ENCODE data around the gene UBAC2. TPM values are rescaled to one million over a fixed set of nuclear protein-coding genes. Genes with fewer than 3 reads are reported as not detected.

UBAC2 gene
- total RNA-seq, 1 experiment from 2014 or later = 115 TPM

DNA sequence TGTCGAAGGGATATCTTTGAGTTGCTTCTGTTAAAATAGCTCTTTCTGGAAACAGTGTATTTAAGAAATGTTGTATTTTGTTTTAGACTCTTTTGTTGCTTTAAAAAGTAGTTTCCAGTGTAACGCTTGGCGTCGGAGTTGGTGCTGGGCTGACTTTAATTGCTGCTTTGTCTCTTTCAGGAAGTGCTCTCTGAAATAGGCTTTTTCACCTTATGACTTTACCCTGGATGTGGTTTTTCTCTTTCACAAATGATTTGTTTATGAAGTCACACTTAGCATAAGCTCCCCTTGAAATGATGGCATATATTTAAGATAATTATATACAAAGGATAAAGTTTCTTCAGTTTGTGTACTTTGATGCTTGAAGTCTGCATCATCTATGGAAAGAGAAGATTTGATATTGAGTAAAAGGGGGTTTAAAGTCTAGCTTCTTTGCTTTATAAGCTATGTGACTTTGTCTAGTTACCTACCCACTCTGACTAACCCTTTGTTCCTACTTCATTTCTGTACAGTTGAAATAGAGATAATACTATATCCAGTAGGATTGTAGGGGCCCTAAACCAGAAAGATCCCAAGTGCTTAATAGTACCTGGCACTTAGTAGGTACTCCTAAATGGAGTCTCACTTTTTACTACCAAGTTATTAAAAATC lies 57.7 kb downstream of the UBAC2 start, which contains the start of gene GPR18:
TSS of gene GPR18 (minus strand) at position 170 of the 651 bp plus-strand sequence. CDS start 2,507 bp downstream, outside the sequence.
- no peak for DNase-seq (ENCODE audit: low read depth)
- in situ Hi-C loops (cut with HindIII; ENCODE audit: low pct_unique_long_range_greater_than_20kb, low sequenced_read_pairs) = no loop called here

DNA sequence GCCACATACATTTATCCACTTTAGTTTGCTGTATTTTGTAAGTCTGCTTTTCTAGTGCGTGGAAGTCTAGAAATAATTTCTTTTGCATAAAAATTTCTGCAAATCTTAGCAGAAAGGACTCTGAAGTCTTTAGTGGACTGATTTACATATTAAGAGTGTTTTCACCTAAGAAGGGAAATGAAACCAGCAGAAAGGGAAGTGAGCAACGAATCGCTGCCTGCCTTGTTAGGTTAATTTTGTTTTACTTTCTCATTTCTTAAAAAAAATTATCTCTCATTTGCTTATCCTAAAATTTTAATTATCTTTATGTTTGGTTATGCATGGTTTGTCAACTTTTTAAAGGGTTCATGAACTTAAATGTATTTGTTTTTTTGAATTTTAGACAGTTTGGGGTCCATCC lies 58.3 kb downstream of the UBAC2 start:
- in situ Hi-C loops (cut with HindIII; ENCODE audit: low pct_unique_long_range_greater_than_20kb, low sequenced_read_pairs) = no loop called here
- DNase-seq (ENCODE audit: low read depth) = no peak

DNA sequence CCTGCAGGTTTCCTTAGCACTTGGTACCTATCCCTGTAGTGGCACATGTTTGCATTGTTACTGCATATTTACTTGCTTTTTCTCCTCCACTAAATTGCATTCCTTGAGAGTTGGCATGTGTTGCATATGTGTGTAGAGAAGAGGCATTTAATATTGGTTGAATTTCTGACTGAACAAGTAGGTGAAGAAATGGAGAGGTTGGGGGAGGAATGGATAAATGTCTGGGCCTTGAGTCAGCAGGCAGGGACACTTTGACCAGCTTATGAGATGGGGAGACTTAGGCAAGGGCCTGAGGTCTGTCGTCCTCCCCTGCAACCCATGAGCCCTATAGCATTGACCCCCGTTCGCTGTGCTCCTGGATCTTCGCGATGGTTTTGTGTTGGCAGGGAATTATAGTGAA lies 59.6 kb downstream of the UBAC2 start:
- DNase-seq (ENCODE audit: low read depth) = no peak
- in situ Hi-C loops (cut with HindIII; ENCODE audit: low pct_unique_long_range_greater_than_20kb, low sequenced_read_pairs) = no loop called here

DNA sequence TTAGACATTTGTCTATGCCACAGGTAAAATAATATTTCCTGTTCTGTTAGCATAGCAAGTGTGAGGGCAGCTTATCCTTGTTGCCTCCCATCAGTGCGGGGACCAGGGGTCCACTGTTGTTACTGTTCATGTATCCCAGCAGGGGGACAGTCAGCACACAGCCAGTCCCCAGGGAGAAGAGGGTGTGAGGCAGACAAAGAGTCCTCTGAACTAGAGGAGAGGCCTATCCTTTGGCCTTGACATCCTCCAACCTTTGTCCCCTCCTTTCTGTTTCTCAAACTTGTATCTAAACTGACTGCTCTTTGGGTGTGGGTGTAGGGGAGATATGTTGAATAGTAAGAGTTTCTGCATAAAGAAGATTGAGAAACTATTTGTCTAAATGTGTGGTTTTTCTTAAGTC lies 60.4 kb downstream of the UBAC2 start:
- DNase-seq (ENCODE audit: low read depth) = no peak

DNA sequence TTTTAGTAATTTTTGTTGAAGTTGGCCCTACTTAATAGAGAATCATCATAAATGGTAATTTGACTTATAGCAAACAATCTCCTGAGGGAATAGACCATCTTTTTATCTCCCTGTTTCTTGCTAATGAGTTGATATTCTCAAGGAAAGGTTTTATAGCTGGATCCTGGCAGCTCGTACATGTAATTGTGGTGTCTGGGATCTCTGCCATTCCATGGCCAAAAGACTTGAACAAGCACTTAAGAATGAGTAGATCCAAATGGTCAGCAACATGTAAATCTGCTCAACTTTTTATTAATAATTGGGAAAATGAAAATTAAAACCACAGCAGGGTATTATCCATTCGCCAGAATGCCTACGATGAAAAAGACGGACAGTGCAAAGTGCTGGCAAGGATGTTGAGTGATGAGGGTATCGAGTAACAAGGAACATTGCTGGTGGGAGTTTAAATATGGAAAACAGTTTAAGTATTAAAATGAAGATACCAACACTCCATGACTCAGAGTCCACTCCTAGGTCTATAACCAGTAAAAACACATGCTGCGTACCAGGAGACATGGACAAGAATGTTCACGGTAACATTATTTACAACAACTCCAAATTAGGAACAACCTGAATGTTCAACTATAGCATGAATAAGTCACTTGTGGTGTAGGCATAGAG lies 62.6 kb downstream of the UBAC2 start:
- no peak for DNase-seq (ENCODE audit: low read depth)
- in situ Hi-C loops (cut with HindIII; ENCODE audit: low pct_unique_long_range_greater_than_20kb, low sequenced_read_pairs) = no loop called here

More for the DNA sequence above, 60.4 kb downstream of the UBAC2 start:
- in situ Hi-C loops (cut with HindIII; ENCODE audit: low pct_unique_long_range_greater_than_20kb, low sequenced_read_pairs) = no loop called here

DNA sequence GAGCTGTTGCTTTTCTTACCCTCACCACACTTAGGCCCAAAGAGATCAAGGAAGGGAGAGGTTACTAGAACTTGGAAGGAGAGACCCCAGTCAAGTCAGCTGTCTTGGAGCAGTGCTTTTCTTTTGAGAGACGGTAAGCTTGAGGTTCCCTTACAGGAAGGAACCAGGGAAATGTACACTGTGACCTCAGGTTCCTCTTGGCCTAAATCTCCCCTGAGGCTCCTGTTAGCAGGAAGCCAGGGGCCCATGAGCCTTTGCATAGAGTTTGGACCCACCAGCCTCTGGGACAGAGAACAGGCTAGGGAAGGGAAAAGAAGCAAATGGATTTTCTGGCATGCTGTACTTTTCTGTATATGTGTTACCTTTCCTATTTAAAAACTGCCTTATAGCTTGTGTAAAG lies 63.4 kb downstream of the UBAC2 start:
- DNase-seq (ENCODE audit: low read depth) = no peak
- in situ Hi-C loops (cut with HindIII; ENCODE audit: low pct_unique_long_range_greater_than_20kb, low sequenced_read_pairs) = no loop called here

DNA sequence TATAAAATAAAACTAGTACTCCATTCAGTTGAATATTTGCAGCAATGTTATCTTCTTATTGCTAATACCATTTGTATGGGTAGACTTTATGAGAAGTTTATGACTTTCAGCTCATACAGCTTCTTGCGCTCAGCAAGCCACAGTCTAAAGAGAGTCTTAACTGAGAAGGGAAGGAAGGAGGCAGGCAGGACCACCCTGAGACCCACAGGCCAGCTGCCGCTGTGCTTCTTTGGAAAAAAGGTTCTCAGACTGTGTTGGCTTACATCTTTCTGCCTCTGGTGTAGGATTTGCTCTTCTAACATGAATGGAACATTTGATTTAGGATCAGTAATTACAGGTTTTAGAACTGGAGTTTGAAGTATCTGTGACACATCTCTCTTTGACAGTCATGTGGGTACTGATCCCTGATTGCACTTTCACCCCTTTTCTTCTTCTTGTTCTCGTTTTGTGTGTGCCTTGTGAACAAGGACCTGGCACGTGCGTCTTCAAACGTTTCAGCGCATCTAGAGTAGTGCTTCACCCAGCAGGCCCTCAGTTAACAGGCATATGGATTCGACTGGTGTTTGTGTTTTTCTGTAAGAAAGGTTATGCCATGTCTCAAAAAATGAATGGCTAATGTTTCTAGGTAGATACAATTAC lies 64.6 kb downstream of the UBAC2 start:
- in situ Hi-C loops (cut with HindIII; ENCODE audit: low pct_unique_long_range_greater_than_20kb, low sequenced_read_pairs) = no loop called here
- no peak for DNase-seq (ENCODE audit: low read depth)

DNA sequence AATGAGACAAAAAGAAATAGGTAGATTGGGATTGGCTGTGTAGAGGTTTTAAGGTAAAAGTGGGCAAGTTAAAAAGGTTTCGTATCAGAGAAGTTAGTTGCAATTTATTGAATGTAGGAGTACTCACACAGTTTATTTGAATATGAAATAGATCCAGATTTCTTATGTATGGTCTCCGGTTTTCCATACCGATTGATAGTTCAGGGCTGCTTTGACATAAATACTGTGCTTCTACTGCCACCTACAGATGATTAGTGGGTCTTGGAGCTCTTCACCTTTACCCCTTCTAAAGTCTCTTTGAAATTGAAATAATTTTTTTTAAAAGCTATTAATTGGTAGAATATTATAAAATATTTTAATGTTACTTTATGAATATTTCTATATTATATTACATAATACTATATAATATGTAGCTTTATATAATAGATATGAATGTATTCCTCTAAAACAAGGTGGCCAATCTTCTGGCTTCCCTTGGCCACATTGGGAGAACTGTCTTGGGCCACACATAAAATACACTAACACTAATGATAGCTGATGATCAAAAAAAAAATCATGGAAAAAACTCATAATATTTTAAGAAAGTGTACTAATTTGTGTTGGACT lies 65.3 kb downstream of the UBAC2 start:
- in situ Hi-C loops (cut with HindIII; ENCODE audit: low pct_unique_long_range_greater_than_20kb, low sequenced_read_pairs) = no loop called here
- DNase-seq (ENCODE audit: low read depth) = peak; percentile 6

DNA sequence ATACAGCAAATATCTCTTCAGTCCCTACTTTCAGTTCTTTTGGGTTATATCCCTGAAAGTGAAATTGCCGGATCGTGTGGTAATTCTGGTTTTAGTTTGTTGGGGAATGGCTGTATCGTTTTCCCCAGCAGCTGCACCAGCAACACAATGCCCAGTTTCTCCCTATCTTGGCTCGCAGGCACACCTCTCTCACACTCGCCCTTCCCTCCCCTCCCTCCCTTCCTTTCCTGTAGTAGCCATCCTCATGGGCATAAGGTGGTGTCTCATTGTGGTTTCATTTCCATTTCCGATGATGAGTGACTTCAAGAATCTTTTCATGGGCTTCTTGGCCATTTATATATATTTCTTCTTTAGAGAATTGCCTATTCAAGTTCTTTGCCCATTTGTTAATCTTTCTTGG lies 66.2 kb downstream of the UBAC2 start:
- no peak for DNase-seq (ENCODE audit: low read depth)
- in situ Hi-C loops (cut with HindIII; ENCODE audit: low pct_unique_long_range_greater_than_20kb, low sequenced_read_pairs) = no loop called here

DNA sequence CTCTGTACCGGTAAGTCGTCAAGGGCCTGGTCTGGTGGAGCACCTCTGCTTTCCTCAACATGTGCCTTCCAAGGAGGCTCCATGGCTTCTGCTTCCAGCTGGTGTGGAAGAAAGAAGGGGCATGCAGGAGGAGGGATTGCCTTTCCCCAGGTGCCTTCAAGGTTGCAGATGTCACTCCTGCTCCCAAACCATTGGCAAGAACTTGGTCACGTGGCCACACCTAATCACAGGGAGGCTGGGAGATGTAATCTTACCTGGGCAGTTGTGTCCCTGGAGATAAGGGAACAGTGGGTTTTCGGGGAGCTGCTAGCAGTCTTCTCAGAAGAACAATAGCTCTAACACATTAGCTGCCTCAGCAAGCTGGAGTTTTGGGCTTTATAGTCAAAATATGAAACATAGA lies 67.3 kb downstream of the UBAC2 start:
- in situ Hi-C loops (cut with HindIII; ENCODE audit: low pct_unique_long_range_greater_than_20kb, low sequenced_read_pairs) = no loop called here
- DNase-seq (ENCODE audit: low read depth) = no peak

DNA sequence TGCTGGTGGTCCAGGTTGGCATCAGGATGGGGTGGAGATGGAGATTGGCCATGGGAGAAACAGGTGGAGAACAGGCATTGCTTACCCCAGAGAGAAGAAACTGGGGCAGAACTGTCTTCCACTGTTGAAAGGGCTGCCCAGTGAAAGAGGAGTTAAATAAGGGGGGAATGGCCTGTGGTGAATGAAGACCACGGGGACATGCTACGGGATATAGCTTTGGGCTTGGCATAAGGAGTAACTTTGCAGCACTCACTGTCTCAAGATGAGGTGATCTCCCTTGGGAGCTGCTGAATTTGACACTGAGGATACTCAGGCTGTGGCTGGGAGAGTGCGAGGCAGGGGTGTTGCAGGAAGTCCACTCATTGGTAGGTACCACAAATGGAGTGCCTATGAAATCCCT lies 68.2 kb downstream of the UBAC2 start:
- DNase-seq (ENCODE audit: low read depth) = no peak
- in situ Hi-C loops (cut with HindIII; ENCODE audit: low pct_unique_long_range_greater_than_20kb, low sequenced_read_pairs) = no loop called here

DNA sequence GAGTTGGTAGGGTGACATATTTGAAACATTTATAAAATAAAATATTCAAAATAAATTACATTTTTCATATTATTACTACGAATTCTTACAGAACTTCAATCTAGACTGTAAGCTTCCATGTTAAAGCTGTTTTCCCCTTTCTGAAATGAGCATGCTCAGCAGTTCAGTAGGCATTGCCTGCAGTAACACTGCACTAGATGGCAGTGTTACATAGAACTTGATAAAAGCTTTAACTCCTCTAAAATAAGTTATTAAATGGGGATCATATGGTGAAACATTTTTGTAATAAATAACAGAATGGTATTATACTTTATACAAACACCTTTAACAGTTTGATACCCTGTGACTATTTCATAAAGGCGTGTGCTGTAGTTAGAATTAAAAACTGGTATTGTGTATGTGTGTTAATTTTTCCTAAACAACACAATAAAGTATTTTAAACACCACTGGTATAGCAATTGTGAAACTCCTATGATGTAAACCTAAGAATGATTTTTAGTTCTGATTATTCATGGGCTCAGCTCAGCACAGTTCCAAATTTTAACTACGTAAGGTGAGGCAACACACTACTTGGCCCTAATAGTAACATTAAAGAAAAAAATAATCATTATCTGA lies 69.1 kb downstream of the UBAC2 start:
- in situ Hi-C loops (cut with HindIII; ENCODE audit: low pct_unique_long_range_greater_than_20kb, low sequenced_read_pairs) = no loop called here

DNA sequence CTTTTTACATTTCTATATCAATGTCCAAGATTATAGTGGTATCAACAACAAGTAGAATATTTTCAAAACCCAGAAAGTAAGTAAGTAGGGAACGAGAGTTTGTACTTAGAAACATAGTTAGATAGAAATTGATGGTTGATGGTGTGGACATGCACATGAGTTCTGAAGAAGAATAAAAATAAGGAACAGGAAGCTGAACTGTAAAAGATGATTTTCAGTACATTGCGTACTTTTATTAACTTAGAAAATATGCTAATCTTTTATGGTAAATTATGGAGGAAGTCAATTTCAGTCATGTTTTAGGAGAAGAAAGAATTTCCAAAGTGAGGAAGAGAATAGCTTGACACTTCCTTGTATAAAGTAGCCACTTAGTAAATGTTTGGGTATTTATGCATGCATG lies 69.9 kb downstream of the UBAC2 start:
- no peak for DNase-seq (ENCODE audit: low read depth)
- in situ Hi-C loops (cut with HindIII; ENCODE audit: low pct_unique_long_range_greater_than_20kb, low sequenced_read_pairs) = no loop called here

More for the DNA sequence above, 69.1 kb downstream of the UBAC2 start:
- peak; percentile 22 for DNase-seq (ENCODE audit: low read depth)

DNA sequence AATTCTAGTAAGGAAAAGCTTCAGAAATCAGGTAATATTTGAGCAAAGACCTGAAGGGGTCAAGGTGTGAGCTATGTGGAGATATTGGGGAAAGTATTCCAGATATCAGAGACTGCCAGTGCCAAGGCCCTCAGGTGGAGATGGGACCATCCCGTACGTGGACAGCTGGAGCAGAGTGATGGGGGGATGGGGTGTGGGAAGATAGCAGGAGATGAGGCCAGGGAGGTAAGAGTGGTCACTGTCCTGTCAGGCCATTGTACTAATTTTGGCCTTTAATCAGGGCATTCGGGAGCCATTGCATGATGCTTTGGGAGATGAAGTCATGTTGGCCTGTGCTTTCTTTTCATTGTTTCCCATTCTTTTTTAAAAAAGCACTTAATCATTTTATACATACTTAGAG lies 70.6 kb downstream of the UBAC2 start:
- DNase-seq (ENCODE audit: low read depth) = no peak
- in situ Hi-C loops (cut with HindIII; ENCODE audit: low pct_unique_long_range_greater_than_20kb, low sequenced_read_pairs) = no loop called here

DNA sequence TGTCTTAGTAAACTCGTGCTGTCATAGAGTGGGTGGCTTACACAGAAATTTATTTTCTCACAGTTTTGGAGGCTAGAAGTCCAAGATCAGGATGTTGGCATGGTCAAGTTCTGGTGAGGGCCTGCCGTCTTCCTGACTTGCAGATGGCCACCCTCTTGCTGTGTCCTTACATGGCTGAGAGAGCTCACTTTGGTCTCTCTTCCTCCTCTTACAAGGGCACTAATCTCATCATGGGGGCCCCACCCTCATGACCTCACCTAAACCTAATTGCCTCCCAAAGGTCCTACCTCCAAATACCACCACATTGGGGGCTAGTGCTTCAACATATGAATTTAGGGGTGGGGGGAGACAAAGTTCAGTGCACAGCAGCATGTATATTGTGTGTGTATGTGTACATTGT lies 71.8 kb downstream of the UBAC2 start:
- in situ Hi-C loops (cut with HindIII; ENCODE audit: low pct_unique_long_range_greater_than_20kb, low sequenced_read_pairs) = no loop called here
- no peak for DNase-seq (ENCODE audit: low read depth)

DNA sequence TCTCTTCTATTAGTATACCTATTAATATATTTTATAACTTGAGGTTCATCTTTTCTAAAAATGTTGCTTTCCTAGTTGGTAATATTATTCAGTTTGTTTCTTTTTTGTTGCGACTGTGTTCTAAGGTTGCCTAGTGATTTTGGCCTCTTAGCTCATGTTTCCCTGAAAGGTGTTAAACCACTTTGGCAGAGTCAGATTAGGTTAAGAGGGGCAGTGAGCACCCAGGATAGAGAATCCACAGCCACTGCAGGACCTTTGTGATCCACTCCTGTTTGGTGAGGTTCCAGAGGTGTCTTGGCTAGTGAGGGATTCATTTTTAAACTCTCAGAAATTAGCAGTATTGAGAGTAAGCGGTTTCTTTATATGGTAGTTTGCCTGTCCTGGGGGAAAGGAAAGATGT lies 72.5 kb downstream of the UBAC2 start:
- no peak for DNase-seq (ENCODE audit: low read depth)
- in situ Hi-C loops (cut with HindIII; ENCODE audit: low pct_unique_long_range_greater_than_20kb, low sequenced_read_pairs) = no loop called here

DNA sequence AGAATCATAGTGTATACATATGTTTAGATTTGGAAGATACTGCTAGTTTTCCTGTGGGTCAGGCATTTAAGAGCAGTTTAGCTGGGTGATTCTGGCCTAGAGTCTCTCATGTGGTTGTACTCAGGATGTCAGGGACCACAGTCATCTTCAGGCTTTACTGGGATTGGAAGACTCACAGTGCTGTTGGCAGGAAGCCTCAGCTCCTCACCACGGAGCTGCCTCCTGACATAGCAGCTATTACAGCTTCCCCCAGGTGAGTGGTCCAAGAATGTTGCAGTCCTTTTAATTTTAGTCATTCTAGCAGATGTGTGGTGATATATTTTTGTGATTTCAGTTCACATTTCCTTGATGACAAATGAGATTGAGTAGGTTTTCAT lies 74.4 kb downstream of the UBAC2 start:
- DNase-seq (ENCODE audit: low read depth) = no peak
- in situ Hi-C loops (cut with HindIII; ENCODE audit: low pct_unique_long_range_greater_than_20kb, low sequenced_read_pairs) = no loop called here

DNA sequence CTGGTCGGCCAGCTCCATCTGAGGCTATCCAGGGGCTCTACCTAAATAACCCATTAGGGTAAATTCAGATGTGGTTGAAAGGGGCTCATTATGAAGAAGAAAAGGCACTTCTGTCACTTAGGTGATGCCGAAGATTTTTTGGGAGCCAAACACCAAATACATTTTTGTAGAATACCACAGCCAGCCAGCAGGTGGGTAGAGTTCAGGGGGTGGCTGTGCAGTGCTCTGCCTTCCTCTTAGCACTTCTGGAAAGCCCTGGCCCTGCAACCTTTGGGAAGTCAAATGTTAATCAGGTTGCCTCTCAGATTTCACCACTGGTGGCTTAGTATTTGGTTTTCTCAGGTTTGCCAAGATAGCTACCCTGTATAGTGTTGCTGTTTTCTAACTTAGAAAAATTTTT lies 76.1 kb downstream of the UBAC2 start:
- in situ Hi-C loops (cut with HindIII; ENCODE audit: low pct_unique_long_range_greater_than_20kb, low sequenced_read_pairs) = no loop called here
- no peak for DNase-seq (ENCODE audit: low read depth)

DNA sequence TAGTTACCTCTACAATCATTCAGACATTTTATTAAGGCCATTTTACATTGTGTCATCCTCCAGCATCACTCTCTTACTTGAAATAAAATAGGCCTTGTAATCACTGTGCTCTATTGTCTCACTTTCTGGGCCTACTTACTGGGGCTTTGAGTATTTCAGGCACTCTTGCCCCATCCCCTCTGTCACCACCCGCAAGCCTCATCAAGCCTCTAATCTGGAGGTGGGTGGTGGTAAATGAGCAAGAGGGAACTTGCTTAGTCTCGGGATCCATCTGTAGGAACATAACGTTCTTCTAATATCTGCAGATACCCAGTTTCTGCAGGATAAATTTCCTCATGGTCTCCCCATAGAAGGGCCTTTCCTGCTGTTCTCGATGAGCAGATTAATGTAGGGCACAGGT lies 77.0 kb downstream of the UBAC2 start:
- DNase-seq (ENCODE audit: low read depth) = no peak
- in situ Hi-C loops (cut with HindIII; ENCODE audit: low pct_unique_long_range_greater_than_20kb, low sequenced_read_pairs) = no loop called here
